Measurements from ENCODE around the gene ABHD5.

The ABHD5 gene

GRCh38 chr3:43718296-43718695 is 27.6 kb downstream of the ABHD5 start:
- DNase-seq (ENCODE audit: low read depth in 2 of 2) = no peak

DNA sequence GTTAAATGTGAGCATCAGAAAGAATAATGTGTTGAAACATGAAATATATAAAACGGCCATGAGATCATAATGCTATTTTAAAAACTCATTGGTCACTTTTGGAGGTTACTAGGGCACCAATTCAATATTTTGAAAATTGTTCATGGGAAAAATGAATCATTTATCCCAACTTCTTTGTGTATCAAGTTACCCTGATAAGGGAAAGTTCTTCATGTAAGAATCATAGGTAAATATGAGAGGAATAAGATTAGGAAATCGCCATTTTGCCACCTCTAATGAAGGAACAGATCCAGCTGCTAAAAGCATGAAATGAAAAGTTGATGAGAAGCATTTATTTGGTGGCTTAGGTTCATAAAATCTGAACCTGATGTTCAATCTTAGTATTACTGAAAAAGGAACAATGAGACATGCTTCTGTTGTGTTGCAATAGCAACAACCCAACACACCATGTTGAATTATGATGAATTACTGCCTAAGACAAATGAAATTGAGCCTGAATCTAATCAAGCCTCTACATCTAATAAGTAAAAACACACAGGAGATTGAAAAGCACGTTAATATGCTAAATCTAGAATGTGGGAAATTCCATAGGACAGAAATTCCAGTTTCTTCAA is 32.5 kb downstream of the ABHD5 start:
- no peak for DNase-seq (ENCODE audit: low read depth in 2 of 2)

- no peak for DNase-seq (ENCODE audit: low read depth in 2 of 2)
These were observed 35.8 kb downstream of the ABHD5 start for GRCh38 chr3:43726521-43726920.

- no peak for DNase-seq (ENCODE audit: low read depth in 2 of 2)
These were observed 37.2 kb downstream of the ABHD5 start for GRCh38 chr3:43727930-43728329.

- no peak for DNase-seq (ENCODE audit: low read depth in 2 of 2)
These were observed 37.7 kb downstream of the ABHD5 start for GRCh38 chr3:43728476-43728875.

DNA sequence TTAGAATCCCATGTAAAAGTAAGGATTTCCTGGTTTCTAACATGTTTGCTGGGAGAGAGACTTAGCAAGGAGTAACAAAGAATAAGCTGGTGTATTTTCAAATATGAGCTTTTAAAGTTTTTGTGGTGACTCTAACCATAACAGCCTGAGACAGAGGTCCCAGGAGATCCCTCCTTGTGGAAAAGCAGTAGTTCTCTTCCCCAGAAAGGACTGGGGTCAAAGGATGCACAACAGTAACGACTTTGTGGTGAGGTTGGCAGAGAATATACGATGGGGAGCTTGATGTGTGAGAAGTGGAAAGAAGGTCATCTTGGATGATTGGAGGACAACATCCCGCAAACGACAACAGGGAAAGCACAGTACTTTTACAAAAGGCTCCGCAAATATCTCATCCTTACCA is 38.2 kb downstream of the ABHD5 start:
- DNase-seq (ENCODE audit: low read depth in 2 of 2) = no peak

DNA sequence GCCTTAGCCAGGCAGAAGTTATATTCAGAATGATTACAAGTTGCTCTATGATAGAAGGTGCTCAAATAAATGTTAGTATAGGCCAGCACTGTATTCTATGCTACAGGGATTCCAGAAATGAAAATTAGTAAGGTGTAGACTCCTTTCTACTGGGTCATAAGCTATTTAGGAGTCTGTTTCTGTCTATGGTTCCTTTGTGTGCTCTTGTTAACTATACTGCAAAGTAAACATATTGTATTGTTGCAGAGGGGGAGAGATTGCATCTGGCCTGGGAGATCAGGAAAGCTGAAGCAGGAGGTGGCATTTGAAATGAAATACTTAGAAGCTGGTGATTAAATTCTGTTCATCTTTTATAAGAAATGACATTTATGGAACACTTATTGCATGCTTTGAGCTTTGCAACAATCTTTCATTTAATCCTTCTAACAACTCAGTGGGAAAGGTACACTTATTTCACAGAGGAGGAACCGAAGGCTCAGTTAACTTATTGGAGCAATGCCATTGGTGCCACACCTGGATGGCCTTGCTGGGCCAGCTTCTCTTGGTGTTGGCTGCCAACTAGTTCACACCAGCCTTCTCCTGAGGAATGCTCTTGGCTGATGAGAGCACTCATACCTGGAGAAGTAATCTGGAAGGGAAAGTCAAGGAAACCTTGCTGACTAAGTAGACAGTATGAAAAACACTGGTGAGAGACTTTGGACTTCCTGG is 39.1 kb downstream of the ABHD5 start:
- no peak for DNase-seq (ENCODE audit: low read depth in 2 of 2)

- DNase-seq (ENCODE audit: low read depth in 2 of 2) = no peak
These were observed 42.1 kb downstream of the ABHD5 start for GRCh38 chr3:43732747-43733425.

DNA sequence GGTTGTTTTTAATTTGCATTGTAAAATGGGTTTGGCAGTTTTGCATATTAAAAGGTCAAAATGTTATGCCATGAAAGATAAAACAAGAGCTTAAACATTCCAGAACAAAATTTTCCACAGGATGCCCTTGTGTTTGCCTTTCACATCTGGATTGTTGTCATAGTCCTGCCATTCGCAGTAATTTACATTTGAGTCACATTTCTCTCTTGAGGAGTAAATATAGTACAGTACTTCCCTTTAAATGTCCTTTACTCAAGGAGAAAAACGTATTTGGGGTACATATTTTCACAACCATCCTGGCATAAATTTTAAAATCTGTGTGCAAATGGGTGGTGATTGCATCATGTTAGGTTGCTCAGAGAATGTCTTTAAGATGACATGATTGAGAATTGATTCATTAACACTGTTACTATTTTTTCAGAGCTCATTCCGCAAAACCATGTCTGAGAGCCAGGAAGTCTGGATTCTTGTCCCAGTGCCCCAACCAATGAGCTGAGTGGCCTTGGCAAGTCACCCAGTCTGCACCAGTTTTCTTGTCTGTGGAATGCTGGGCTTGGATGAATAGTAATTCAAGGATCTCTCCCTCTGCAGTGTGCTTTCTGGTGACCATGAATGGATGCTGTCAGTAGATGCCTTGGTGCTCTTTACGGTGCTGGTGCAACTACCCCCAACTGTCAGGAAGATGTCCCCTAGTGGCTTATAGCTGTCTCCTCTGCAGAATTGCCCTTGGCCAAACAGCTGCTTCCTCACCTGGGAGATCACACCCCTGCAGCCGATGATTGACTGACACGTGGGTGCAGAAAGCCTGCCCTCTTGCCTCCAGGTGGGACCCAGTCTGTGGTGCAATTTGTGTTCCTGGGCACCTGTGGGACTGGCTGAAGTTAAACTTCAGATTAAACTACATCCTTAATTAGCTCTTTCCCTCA is 43.0 kb downstream of the ABHD5 start:
- no peak for DNase-seq (ENCODE audit: low read depth in 2 of 2)

DNA sequence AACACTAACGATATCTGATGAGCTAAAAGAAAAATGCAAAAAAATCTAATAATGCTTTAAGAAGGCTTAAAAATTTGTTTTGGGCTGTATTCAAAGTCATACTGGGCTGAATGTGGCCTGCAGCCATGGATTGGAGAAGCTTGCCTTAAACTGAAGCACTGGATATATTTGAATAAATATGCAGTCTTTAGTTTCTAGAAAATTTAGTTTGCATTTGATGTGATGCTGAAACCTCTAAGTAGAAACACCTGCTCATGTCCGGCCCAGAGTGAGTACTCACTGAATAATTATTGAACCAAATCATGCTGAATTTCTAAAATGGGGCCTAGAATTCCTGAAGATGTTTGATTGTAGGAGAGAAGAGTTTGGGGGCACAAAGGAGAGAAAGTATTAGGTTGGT is 43.9 kb downstream of the ABHD5 start:
- DNase-seq (ENCODE audit: low read depth in 2 of 2) = no peak

DNA sequence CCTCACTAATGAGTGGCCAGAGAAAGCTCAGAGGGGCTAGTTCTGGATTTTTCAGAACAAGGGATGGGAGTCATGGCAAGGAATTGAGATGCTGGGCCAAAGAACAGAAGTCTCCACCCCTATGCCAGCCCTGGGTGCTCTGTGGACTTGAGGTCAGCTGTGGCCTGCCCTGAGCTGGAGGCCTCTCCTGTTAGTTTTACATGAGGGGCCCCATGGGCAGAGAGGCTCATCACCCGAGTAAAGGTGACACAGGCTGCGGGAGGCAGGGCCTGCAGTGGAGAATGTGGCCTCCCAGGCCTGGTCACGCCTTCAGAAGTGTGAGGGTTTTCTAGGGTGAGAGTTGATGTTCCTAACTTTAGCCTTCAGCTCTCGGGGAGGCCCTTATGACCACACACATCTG is 44.9 kb downstream of the ABHD5 start:
- DNase-seq (ENCODE audit: low read depth in 2 of 2) = no peak

- no peak for DNase-seq (ENCODE audit: low read depth in 2 of 2)
These were observed 46.1 kb downstream of the ABHD5 start for GRCh38 chr3:43736558-43737440.

- DNase-seq (ENCODE audit: low read depth in 2 of 2) = no peak
These were observed 47.6 kb downstream of the ABHD5 start for GRCh38 chr3:43738305-43738704.

DNA sequence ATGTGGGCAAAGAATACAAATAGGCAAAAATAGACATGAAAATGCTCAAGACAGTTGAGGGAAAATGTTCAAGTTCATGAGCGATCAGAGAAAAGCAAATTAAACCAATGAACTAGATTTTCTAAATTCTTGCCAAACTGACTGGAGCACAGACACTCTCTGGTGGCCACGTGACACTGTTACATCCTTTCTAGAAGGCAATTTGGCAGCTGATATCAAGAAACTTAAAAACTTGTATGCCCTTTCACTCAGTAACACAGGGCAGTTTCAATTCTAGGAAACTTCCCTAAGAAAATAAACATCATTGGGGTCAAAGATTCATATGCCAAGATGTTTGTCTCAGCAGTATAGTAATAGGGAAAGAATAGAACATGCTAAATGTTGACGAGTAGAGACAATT is 52.2 kb downstream of the ABHD5 start:
- no peak for DNase-seq (ENCODE audit: low read depth in 2 of 2)

DNA sequence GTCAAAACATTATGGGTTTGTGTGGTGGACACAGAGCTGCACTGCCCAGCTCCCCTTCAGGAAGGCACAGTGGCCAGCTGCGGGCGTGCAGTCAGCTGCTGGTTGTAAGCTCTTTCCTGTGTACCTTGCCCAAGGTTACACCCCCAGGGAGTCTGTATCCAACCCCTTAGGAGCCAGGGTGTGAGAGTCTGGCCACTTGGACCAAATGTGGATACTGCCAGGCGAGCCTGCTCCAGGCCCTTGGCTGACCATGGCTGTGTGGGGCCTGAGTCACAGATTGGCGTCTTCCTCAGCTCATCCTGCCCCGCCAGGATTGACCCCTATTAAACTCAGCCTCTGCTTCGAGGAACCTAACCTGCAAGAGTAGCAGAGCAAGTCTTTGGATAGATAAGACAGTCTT is 56.9 kb downstream of the ABHD5 start:
- no peak for DNase-seq (ENCODE audit: low read depth in 2 of 2)

GRCh38 chr3:43748179-43748578 is 57.4 kb downstream of the ABHD5 start:
- DNase-seq (ENCODE audit: low read depth in 2 of 2) = no peak

DNA sequence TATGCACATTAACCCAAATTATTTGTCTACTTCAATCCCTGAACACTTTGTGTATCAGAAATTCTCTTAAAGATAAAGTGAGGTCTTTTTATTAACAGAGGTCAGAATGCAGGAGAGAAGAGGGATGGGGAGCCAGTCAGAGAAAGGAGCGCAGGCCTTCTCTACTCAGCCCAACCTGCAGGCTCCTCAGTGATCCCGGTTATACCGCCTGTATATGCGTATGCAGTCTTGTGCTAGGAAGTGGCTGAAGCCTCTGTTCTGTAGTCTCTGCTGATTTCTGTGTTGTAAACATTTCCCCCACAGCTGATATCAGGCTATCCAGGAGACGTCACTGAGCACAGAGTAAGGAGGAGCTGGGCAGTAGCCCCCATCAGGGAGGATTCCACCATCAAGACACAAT is 57.9 kb downstream of the ABHD5 start:
- no peak for DNase-seq (ENCODE audit: low read depth in 2 of 2)

DNA sequence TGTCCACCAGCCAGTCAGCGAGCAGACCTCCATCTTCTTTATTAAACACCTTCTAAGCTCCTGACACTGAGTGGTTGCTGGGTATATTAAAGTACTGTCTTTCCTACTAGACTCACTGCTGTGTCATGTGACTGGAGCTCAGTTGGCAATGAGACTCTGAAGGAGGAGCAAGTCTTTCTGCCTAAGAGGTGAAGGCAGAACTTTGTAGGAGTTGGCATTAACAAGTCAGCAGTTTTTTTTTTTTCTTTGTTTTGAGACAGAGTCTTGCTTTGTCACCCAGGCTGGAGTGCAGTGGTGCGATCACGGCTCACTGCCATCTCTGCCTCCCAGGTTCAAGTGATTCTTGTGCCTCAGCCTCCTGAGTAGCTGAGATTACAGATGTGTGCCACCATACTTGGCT is 62.2 kb downstream of the ABHD5 start:
- DNase-seq (ENCODE audit: low read depth in 2 of 2) = no peak

GRCh38 chr3:43753741-43754715 is 63.3 kb downstream of the ABHD5 start:
- DNase-seq (ENCODE audit: low read depth in 2 of 2) = no peak

Data from stimulated activated CD4-positive, alpha-beta T cell treated with anti-CD3 and anti-CD28 coated beads, Interleukin-15, amount 100 ng/mL, for 48 hours (primary cell).